ENCODE measurements around the gene NCOA1.

- TF ChIP-seq, protein P1, sequence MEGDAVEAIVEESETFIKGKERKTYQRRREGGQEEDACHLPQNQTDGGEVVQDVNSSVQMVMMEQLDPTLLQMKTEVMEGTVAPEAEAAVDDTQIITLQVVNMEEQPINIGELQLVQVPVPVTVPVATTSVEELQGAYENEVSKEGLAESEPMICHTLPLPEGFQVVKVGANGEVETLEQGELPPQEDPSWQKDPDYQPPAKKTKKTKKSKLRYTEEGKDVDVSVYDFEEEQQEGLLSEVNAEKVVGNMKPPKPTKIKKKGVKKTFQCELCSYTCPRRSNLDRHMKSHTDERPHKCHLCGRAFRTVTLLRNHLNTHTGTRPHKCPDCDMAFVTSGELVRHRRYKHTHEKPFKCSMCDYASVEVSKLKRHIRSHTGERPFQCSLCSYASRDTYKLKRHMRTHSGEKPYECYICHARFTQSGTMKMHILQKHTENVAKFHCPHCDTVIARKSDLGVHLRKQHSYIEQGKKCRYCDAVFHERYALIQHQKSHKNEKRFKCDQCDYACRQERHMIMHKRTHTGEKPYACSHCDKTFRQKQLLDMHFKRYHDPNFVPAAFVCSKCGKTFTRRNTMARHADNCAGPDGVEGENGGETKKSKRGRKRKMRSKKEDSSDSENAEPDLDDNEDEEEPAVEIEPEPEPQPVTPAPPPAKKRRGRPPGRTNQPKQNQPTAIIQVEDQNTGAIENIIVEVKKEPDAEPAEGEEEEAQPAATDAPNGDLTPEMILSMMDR (conservative IDR thresholded peaks at IDR 0.05; ENCODE audit: low read length), result no peak
- TF ChIP-seq EZH2phosphoT487 (IDR thresholded peaks at IDR 0.05; ENCODE audit: borderline replicate concordance, low read depth, low read length), result no peak
Observed at GRCh38 chr2:24509840-24510239, 18.8 kb downstream of the NCOA1 start.

Measured in OCI-LY7 (cell line).